ENCODE data around the gene PARP2. TPM values are rescaled to one million over a fixed set of nuclear protein-coding genes. Genes with fewer than 3 reads are reported as not detected.

PARP2 gene
- total and polyA plus RNA-seq, 2 of the 8 experiments (the other 6 are each of a cell fraction or from before 2014, with no cell fraction given), result 27.7 to 41.7 TPM

DNA sequence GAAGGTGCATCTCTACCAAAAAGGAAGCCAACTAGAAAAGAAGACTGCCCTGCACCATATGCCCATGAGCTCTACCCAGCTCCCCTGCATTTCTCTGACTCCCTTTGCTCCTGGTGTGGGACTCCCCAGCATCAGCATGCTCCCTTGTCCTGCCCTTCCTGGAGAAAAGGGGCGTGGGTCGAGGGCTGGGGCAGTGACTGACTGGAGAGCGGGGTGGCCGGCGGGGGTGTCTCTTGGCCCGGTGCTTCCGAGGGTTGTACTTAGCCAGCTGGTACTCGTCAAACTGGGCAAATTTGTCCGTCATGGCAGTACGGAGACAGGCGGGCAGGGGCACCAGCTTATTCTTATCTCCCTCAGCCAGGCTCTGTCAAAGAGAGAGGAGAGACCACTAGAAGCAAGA lies 60.1 kb downstream of the PARP2 start:
- ChIA-PET POLR2A (ENCODE audit: partially characterized antibody) (interaction anchor here (2.3 to 4.7 kb wide), 3 partner anchors 9 to 61 kb away, joined by 6 to 16 read pairs (median 12); partner anchors contain the start of genes APEX1, OSGEP, PARP2 and TEP1), CTCF (ENCODE audit: partially characterized antibody) (interaction anchor here (0.7 to 1.5 kb wide), 3 partner anchors 12 to 19 kb away, joined by 3 to 4 read pairs (median 3); no protein-coding TSS in a partner anchor)
- DNase-seq (ENCODE audit: low read depth in 1 of 2, low spot score in 2 of 2) (no peak), FAIRE-seq (no peak)
- no peaks in the 10 kb centered on the region; the same call in 1 of the 2 replicates for H3K79me1 ChIP-seq (ENCODE audit: low read depth, low read length)
- peaks cover 0 to 10% (median under 1%) of the 10 kb centered on the region in 4 experiments; a peak in 3 of 8 replicates for H3K36me3 ChIP-seq (ENCODE audit: control insufficient read depth in 2 of 4, insufficient read depth in 4 of 4, low read length in 3 of 4)
- no peak overlapping the region for H3K4me2 ChIP-seq (ENCODE audit: insufficient read depth in 1 of 2, low read depth in 2 of 2, low read length in 2 of 2)
- no peak overlapping the region for H4K8ac ChIP-seq (ENCODE audit: extremely low read depth, insufficient read depth, low read length)
- H4K20me1 ChIP-seq (replicated peaks in 1 of 2; ENCODE audit: control insufficient read depth in 1 of 2, insufficient read depth in 2 of 2, low read length in 2 of 2), result no peaks in the 10 kb centered on the region
- H4K5ac ChIP-seq (ENCODE audit: insufficient read length, low read depth, low read length), result no peak overlapping the region
- no peak overlapping the region for H3K4ac ChIP-seq (replicated peaks; ENCODE audit: insufficient read length, low read depth, low read length)
- no peaks in the 10 kb centered on the region for H3K4me1 ChIP-seq (replicated peaks in 1 of 4; ENCODE audit: control insufficient read depth in 3 of 4, insufficient read depth in 4 of 4, low read length in 3 of 4)
- 96% methylated on average over 11 of the region's 11 CpGs; no CpG with 5 or more reads in 1 of the 2 experiments for WGBS, 2 experiments (ENCODE audit: extremely low coverage in 1 of 2, insufficient coverage in 1 of 2, insufficient read length in 1 of 2, insufficient replicate concordance in 2 of 2, low coverage in 1 of 2, low lambda C conversion rate in 2 of 2, missing lambda C conversion rate in 1 of 2)
- H3K4me3 ChIP-seq (ENCODE audit: extremely low read depth in 1 of 4, insufficient read depth in 2 of 4, low read depth in 3 of 4, low read length in 4 of 4), result no peak overlapping the region
- no peak overlapping the region for H3K14ac ChIP-seq (ENCODE audit: insufficient read length)
- H4K91ac ChIP-seq (replicated peaks; ENCODE audit: insufficient read length, low read length), result no peak overlapping the region
- no peak overlapping the region for H3K27ac ChIP-seq (ENCODE audit: low read depth, low read length)
- no peak overlapping the region for H2AK5ac ChIP-seq (ENCODE audit: low read depth, low read length)
- no peaks in the 10 kb centered on the region; a peak in 1 of 4 replicates for H3K9me3 ChIP-seq (ENCODE audit: insufficient read depth in 2 of 2, low read depth in 1 of 2, low read length in 1 of 2)
- no peaks in the 10 kb centered on the region for H3K79me2 ChIP-seq (ENCODE audit: control insufficient read depth in 1 of 2, insufficient read depth in 2 of 2, low read length in 2 of 2)
- no peaks in the 10 kb centered on the region for H3K27me3 ChIP-seq (replicated peaks in 1 of 4; ENCODE audit: control insufficient read depth in 3 of 4, extremely low read depth in 1 of 4, insufficient read depth in 3 of 4, low read length in 3 of 4)
- H2BK20ac ChIP-seq (ENCODE audit: low read length), result no peak overlapping the region
- no peak overlapping the region for H3K56ac ChIP-seq (replicated peaks; ENCODE audit: insufficient read length, low read depth, low read length)
- no peak overlapping the region for H3K18ac ChIP-seq (ENCODE audit: extremely low read depth, low read length)
- no peak overlapping the region for H2BK12ac ChIP-seq (ENCODE audit: low read depth, low read length)
- H2BK120ac ChIP-seq (replicated peaks; ENCODE audit: low read depth, low read length), result no peak overlapping the region
- no peak overlapping the region for H2AFZ ChIP-seq (ENCODE audit: low read length)
- H3K23me2 ChIP-seq (ENCODE audit: low read depth, low read length), result no peaks in the 10 kb centered on the region
- H2BK5ac ChIP-seq (ENCODE audit: low read depth, low read length), result no peak overlapping the region
- no peak overlapping the region for H3K23ac ChIP-seq (ENCODE audit: insufficient read length)
- H3K9ac ChIP-seq (replicated peaks in 1 of 4; ENCODE audit: extremely low read depth in 1 of 4, low read depth in 3 of 4, low read length in 3 of 4), result no peak overlapping the region
- H2BK15ac ChIP-seq (ENCODE audit: low read length), result no peak overlapping the region
- TF ChIP-seq, protein P1, sequence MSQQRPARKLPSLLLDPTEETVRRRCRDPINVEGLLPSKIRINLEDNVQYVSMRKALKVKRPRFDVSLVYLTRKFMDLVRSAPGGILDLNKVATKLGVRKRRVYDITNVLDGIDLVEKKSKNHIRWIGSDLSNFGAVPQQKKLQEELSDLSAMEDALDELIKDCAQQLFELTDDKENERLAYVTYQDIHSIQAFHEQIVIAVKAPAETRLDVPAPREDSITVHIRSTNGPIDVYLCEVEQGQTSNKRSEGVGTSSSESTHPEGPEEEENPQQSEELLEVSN (IDR thresholded peaks at IDR 0.05), result no peak
- TF ChIP-seq RBBP5 (IDR thresholded peaks at IDR 0.05; ENCODE audit: borderline replicate concordance, low read depth, low read length) (no peak), POU5F1 (IDR thresholded peaks at IDR 0.05; ENCODE audit: low read depth, low read length) (no peak), SIRT6 (IDR thresholded peaks at IDR 0.05; ENCODE audit: low read length) (no peak), NANOG (IDR thresholded peaks at IDR 0.05; ENCODE audit: insufficient read depth, low read depth, low read length, poor library complexity, severe bottlenecking) (no peak)

Data from H1 (cell line).